Panc1 (cell line): Measurements from ENCODE around the gene HEBP2. TPM values are rescaled to one million over a fixed set of nuclear protein-coding genes. Genes with fewer than 3 reads are reported as not detected.

Experiments
- ATAC-seq: fragments of 200-7000 bp; cut with Tn5 transposase; 2 replicates; pipeline ENCODE4 v1.9.1; 2020; ENCODE audit warnings: mild to moderate bottlenecking, moderate library complexity
- BruUV-seq: library from RNA; stranded (reverse); fragments of 400-500 nt; replicated peaks from 2 replicates; lab custom pipeline; 2021; lab: Mats Ljungman, UMichigan
- CTCF ChIA-PET: fragments of 300-600 bp; sonication (Branson Sonifier 250); formaldehyde crosslinking; loops from one replicate; lab custom pipeline; 2022; ENCODE audit warnings: antibody characterized with exemption; lab: Charles Lee
- POLR2A ChIA-PET: fragments of 300-600 bp; sonication (Branson Sonifier 250); formaldehyde crosslinking; loops from one replicate; lab custom pipeline; 2022; ENCODE audit warnings: antibody characterized with exemption; lab: Charles Lee
- DNase-seq: peaks from one replicate; pipeline ENCODE4 v3.0.0-alpha.2; 2010; ENCODE audit warnings: low read depth, low spot score
- H3K27ac ChIP-seq: 2 replicates; pipeline ENCODE4 v1.5.1; 2011; ENCODE audit warnings: mild to moderate bottlenecking, low read length, inconsistent platforms
- H3K27me3 ChIP-seq: fragments of 200-500 bp; sonication (Bioruptor generic); 2 replicates; pipeline ENCODE4 v1.6.0; 2014; ENCODE audit warnings: low read length, inconsistent platforms; ENCODE audit not compliant: control insufficient read depth, insufficient read depth
- H3K36me3 ChIP-seq: fragments of 200-500 bp; sonication (Bioruptor generic); 2 replicates; pipeline ENCODE4 v1.5.1; 2014; ENCODE audit warnings: inconsistent platforms, mild to moderate bottlenecking, low read length, moderate library complexity; ENCODE audit not compliant: control insufficient read depth, insufficient read depth
- H3K4me1 ChIP-seq: 2 replicates; pipeline ENCODE4 v1.5.1; 2011; ENCODE audit warnings: inconsistent platforms, mild to moderate bottlenecking, low read length, moderate library complexity; ENCODE audit not compliant: control insufficient read depth, insufficient read depth
- H3K4me3 ChIP-seq, 2 experiments: 2 replicates each; pipeline ENCODE4 v1.5.1; 2011 to 2012; ENCODE audit warnings: low read depth in 2 of 2, low read length in 2 of 2, mild to moderate bottlenecking in 2 of 2, inconsistent platforms in 1 of 2, moderate library complexity in 1 of 2
- H3K9me3 ChIP-seq: fragments of 200-500 bp; sonication (Bioruptor generic); 2 replicates; pipeline ENCODE4 v1.5.1; 2014; ENCODE audit warnings: low read depth, mild to moderate bottlenecking, inconsistent platforms, low read length, moderate library complexity; ENCODE audit not compliant: control insufficient read depth, insufficient read depth
- POLR2AphosphoS5 ChIP-seq: IDR thresholded peaks from 2 replicates; pipeline ENCODE4 v1.6.1; 2012; ENCODE audit warnings: mild to moderate bottlenecking, low read depth, low read length, moderate library complexity
- SIN3A ChIP-seq: IDR thresholded peaks from 2 replicates; pipeline ENCODE4 v1.6.1; 2012; ENCODE audit warnings: low read depth, mild to moderate bottlenecking, low read length, moderate library complexity, borderline replicate concordance; ENCODE audit not compliant: insufficient read depth
- TCF7L2 ChIP-seq: IDR thresholded peaks from 2 replicates; pipeline ENCODE4 v1.6.1; 2011; ENCODE audit warnings: mild to moderate bottlenecking, low read depth, low read length, inconsistent platforms
- in situ Hi-C: cut with HindIII; loops from 2 replicates; pipeline ENCODE4 v1.10.0; 2016; ENCODE audit warnings: low sequenced_read_pairs, low pct_unique_long_range_greater_than_20kb
- intact Hi-C: fragments of 100-400 bp; cut with micrococcal nuclease; formaldehyde crosslinking; loops from one replicate; pipeline ENCODE4 v1.10.0; 2022; ENCODE audit not compliant: unreplicated experiment
- total RNA-seq: library from RNA; stranded (reverse); gene quantifications from one replicate; pipeline ENCODE4 v1.2.1, GENCODE V29; 2021; ENCODE audit not compliant: unreplicated experiment
- TF ChIP-seq, protein P1 (sequence below): fragments of 450-650 bp; IDR thresholded peaks from 2 replicates; pipeline ENCODE4 v1.5.1; 2017; ENCODE audit warnings: mild to moderate bottlenecking
- TF ChIP-seq, protein P2 (sequence below), 2 experiments: IDR thresholded peaks; 2 replicates each; pipeline ENCODE4 v1.6.1; 2011 to 2012; ENCODE audit warnings: low read depth in 2 of 2, control low read depth in 1 of 2, low read length in 1 of 2, mild to moderate bottlenecking in 1 of 2, moderate library complexity in 1 of 2; ENCODE audit not compliant: insufficient read depth in 1 of 2

Gene HEBP2
- total RNA-seq, 1 experiment from 2014 or later = 48.1 TPM

DNA sequence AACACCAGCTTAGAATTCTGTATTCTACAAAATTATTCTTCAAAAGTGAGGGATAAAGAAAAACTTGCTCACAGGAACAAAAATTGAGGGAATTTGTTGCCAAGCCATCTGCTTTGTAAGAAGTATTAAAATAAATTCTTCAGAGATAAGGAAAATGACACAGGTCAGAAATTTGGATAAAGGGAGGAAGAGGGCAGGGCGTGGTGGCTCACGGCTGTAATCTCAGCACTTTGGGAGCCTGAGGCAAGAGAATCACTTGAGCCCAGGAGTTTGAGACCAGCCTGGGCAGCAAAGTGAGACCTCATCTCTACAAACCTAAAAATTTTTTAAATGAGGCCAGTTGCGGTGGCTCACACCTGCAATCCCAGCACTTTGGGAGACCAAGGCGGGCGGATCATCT lies 14.5 kb upstream of the HEBP2 start:
- Histone ChIP-seq H3K27ac (no peak overlapping the region), H3K4me1 (no peaks in the 10 kb centered on the region), H3K36me3 (no peaks in the 10 kb centered on the region), H3K9me3 (no peaks in the 10 kb centered on the region), H3K4me3 (no peak overlapping the region), H3K27me3 (no peaks in the 10 kb centered on the region; the same call in none of the 2 replicates)
- ATAC-seq (no peak), DNase-seq (no peak)
- TF ChIP-seq, protein P1, sequence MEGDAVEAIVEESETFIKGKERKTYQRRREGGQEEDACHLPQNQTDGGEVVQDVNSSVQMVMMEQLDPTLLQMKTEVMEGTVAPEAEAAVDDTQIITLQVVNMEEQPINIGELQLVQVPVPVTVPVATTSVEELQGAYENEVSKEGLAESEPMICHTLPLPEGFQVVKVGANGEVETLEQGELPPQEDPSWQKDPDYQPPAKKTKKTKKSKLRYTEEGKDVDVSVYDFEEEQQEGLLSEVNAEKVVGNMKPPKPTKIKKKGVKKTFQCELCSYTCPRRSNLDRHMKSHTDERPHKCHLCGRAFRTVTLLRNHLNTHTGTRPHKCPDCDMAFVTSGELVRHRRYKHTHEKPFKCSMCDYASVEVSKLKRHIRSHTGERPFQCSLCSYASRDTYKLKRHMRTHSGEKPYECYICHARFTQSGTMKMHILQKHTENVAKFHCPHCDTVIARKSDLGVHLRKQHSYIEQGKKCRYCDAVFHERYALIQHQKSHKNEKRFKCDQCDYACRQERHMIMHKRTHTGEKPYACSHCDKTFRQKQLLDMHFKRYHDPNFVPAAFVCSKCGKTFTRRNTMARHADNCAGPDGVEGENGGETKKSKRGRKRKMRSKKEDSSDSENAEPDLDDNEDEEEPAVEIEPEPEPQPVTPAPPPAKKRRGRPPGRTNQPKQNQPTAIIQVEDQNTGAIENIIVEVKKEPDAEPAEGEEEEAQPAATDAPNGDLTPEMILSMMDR = no peak
- no peak for TF ChIP-seq POLR2AphosphoS5
- TF ChIP-seq SIN3A = no peak
- no peak for TF ChIP-seq TCF7L2
- TF ChIP-seq, protein P2, sequence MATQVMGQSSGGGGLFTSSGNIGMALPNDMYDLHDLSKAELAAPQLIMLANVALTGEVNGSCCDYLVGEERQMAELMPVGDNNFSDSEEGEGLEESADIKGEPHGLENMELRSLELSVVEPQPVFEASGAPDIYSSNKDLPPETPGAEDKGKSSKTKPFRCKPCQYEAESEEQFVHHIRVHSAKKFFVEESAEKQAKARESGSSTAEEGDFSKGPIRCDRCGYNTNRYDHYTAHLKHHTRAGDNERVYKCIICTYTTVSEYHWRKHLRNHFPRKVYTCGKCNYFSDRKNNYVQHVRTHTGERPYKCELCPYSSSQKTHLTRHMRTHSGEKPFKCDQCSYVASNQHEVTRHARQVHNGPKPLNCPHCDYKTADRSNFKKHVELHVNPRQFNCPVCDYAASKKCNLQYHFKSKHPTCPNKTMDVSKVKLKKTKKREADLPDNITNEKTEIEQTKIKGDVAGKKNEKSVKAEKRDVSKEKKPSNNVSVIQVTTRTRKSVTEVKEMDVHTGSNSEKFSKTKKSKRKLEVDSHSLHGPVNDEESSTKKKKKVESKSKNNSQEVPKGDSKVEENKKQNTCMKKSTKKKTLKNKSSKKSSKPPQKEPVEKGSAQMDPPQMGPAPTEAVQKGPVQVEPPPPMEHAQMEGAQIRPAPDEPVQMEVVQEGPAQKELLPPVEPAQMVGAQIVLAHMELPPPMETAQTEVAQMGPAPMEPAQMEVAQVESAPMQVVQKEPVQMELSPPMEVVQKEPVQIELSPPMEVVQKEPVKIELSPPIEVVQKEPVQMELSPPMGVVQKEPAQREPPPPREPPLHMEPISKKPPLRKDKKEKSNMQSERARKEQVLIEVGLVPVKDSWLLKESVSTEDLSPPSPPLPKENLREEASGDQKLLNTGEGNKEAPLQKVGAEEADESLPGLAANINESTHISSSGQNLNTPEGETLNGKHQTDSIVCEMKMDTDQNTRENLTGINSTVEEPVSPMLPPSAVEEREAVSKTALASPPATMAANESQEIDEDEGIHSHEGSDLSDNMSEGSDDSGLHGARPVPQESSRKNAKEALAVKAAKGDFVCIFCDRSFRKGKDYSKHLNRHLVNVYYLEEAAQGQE (IDR thresholded peaks at IDR 0.05; ENCODE audit: insufficient read depth in 1 of 2, low read depth in 2 of 2, low read length in 1 of 2) = no peak
- intact Hi-C loops = no loop called here
- in situ Hi-C loops = no loop called here
- POLR2A ChIA-PET = no interaction called here
- no TSS peak for BruUV-seq
- CTCF ChIA-PET = no interaction called here

DNA sequence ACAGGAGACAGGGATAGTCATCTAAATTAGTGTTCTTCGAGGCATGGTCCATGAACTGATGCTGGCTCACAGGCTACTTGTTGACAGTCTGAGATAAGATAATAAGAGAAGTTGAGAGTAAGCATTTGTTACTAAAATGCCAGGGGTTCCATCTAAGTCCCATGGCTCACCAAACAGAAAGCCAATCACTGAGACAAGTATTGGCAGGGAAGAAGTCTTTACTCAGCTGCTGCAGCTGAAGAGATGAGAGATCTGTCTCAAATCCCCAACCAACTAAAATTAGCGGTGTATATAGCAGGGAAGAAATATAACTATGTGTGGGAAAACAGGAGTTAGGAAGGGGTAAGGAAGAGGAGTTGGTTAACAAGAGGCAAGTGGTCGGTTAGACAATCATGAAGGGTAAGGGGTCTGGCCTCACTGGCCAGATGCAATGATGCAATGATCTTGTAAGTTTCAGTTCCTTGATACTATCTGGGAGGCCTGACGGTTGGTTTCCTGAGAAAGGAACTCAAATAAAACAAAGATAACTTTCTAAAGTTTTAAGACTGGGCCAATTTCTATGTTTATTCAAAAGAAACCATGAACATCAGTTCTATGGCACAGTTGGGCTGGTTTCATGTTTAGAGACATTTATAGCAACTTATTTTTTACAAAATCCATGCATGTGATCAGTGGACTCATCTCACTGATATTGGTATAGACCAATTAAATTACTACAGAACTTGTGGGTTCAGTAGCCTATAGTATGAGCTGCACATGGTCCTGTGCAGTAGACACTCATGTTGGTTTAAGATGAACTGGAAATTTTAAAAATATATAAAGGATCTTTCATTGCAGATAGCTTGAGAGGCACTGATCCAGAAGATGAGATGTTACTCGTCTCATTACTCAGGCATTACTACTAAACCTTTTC lies 9.9 kb upstream of the HEBP2 start:
- DNase-seq = no peak
- POLR2A ChIA-PET = interaction anchor here (0.6 kb wide), 1 partner anchor 93 kb away, joined by 4 read pairs; no protein-coding TSS in a partner anchor
- ATAC-seq = no peak
- no peak overlapping the region for H3K27ac ChIP-seq
- no peaks in the 10 kb centered on the region for H3K36me3 ChIP-seq
- CTCF ChIA-PET = no interaction called here
- no peak overlapping the region for H3K4me3 ChIP-seq
- H3K9me3 ChIP-seq = no peaks in the 10 kb centered on the region
- no TSS peak for BruUV-seq
- in situ Hi-C loops = no loop called here
- H3K4me1 ChIP-seq = no peaks in the 10 kb centered on the region
- intact Hi-C loops = no loop called here
- no peaks in the 10 kb centered on the region; the same call in none of the 2 replicates for H3K27me3 ChIP-seq
- TF ChIP-seq, protein P1 = no peak
- no peak for TF ChIP-seq SIN3A
- no peak for TF ChIP-seq TCF7L2
- TF ChIP-seq, protein P2 (IDR thresholded peaks at IDR 0.05; ENCODE audit: insufficient read depth in 1 of 2, low read depth in 2 of 2, low read length in 1 of 2) = no peak
- no peak for TF ChIP-seq POLR2AphosphoS5
